GM19238 (cell line): Measurements from ENCODE around the gene TRIM51G.
"Not testable (repeated sequence)": the region's sequence is repeated elsewhere in the genome, so short reads cannot be mapped to it uniquely, and the experiment has no call there.

Source experiments
- DNase-seq: peaks from one replicate; pipeline ENCODE4 v3.0.0; 2011; ENCODE audit warnings: low spot score; ENCODE audit not compliant: insufficient read length

Gene TRIM51G

DNA sequence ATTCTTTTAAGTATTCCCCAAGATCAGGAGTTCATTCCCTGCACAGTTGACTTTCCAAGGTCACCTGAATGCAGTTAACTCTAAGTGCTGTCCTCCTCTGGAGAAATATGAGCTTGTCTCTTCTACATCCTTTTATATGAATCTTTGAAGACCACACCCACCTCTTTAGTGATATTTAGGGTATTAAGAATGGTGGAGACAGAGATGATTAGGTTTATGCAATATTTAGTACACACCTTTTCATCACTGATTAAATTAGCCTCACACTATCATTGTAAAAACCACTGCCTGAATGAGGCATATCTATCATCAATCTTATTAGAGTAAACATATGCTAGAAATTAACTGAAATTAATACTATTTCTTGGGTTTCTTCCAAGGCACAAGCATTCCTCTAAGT, at the start of gene TRIM51G:
Gene TRIM51G, minus strand, starts transcription at position 101 of the 400 bp plus-strand sequence. CDS start 2,190 bp downstream, outside the sequence.
- DNase-seq, result not testable (repeated sequence)

DNA sequence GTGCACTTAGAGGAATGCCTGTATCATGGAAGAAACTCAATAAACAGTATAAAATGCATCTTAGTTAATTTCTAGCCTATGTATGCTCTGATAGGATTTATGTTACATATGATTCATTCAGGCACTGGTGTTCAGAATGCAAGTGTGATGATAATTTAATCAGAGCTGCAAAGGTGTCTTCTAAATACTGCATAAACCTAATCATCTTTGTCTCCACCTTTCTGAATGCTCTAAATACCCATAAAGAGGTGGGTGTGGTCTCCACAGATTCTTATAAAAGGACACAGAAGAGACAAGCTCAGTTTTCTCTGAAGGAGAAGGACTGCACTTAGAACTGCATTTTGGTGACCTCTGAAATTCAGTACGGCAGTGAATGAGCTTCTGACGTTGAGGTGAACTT, 44.8 kb upstream of the TRIM51G start, which contains the start of gene TRIM49B:
Gene TRIM49B, plus strand, starts transcription at position 301 of the 400 bp plus-strand sequence. CDS start 2,777 bp downstream, outside the sequence.
- not testable (repeated sequence) for DNase-seq

DNA sequence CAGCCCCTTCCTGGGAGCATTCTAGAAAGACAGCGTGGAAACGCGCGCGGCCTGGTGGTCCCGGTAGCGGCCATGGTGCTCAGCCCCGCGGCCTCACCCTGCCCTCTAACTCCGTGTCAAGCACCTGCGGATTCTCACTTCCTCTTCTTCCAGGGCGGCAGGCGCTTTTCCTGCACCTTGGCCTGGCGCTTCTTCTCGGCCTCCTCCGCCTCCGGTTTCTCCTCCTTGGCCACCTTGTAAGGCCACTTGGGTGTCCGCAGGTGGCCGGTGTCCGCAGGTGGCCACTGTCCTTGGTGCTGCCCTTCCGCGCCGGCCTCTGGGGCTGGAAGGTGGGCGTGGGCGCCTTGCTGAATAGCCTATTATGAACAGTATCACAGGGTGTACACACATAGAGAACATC, 15.1 kb downstream of the TRIM51G start:
- DNase-seq, result not testable (repeated sequence)

- DNase-seq, result not testable (repeated sequence)
Observed at GRCh38 chr11:48955315-48956049, 28.2 kb downstream of the TRIM51G start.

DNA sequence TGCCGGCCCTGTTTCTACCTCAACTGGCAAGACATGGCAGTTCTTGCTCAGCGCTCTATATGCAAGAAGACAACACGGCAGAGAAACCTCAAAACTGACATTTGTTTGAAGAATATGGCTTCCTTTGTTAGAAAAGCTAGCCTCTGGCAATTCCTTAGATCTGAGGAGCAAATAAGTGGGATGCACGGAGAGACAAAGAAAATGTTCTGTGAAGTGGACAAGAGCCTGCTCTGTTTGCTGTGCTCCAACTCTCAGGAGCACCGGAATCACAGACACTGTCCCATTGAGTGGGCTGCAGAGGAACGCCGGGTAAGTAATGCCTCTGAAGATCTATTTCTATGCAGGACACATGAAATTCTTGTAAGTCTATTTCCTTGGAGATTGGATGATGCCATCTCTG, 37.9 kb downstream of the TRIM51G start:
- not testable (repeated sequence) for DNase-seq
